GM12864 (cell line): ENCODE data around the gene ERICH4.
"Not testable (repeated sequence)": the region's sequence is repeated elsewhere in the genome, so short reads cannot be mapped to it uniquely, and the experiment has no call there.

Experiments used
- DNase-seq: peaks from one replicate; pipeline ENCODE4 v3.0.0-alpha.2; 2011; ENCODE audit warnings: low read depth
- H3K4me3 ChIP-seq: 2 replicates; pipeline ENCODE4 v1.5.1; 2011; ENCODE audit warnings: mild to moderate bottlenecking, low read depth, low read length, control low read depth
- CTCF ChIP-seq: IDR thresholded peaks from 2 replicates; pipeline ENCODE4 v1.5.1; 2011; ENCODE audit warnings: low read depth, mild to moderate bottlenecking, moderate library complexity, low read length, control low read depth, inconsistent platforms; ENCODE audit errors: missing control alignments

Gene ERICH4

GRCh38 chr19:41479757-41480191, 36.8 kb downstream of the ERICH4 start:
- no peak for TF ChIP-seq CTCF
- no peak for DNase-seq
- H3K4me3 ChIP-seq: no peak overlapping the region

DNA sequence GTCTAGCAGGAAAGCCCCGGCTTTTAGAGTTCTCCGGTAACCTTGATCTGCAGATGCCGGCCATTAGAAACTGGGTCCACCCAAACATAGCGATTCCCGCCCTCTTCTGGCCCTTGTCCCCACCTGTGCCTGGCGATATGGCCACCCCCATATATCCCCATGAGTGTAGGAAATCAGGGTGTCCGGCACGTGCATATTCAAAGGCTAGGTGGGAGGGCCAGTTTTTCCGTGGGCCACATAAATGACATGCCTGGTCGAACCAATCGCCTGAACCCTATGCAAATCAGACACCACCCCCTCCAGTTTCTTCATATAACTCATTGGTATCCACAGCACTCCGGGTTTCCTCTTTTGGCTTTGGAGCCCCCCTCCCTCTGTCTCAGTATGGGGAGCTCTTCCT, 37.4 kb downstream of the ERICH4 start:
- DNase-seq: no peak
- no peak for TF ChIP-seq CTCF
- H3K4me3 ChIP-seq: no peak overlapping the region

DNA sequence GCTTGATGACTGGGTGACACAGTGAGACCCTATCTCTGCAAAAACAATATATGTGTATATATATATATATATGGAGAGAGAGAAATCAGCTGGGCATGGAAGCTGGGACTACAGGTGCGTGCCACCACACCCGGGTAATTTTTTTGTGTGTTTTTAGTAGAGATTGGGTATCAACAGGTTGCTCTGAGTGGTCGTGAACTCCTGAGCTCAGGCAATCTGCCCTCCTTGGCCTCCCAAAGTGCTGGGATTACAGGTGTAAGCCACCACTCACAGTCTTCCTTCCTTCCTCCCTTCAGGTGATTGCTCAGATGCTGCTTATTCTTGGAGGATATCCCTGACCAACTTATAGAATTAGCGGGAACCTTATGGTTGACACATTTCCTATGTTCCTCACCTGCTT, 41.9 kb downstream of the ERICH4 start:
- TF ChIP-seq CTCF: no peak
- no peak for DNase-seq
- no peak overlapping the region for H3K4me3 ChIP-seq

DNA sequence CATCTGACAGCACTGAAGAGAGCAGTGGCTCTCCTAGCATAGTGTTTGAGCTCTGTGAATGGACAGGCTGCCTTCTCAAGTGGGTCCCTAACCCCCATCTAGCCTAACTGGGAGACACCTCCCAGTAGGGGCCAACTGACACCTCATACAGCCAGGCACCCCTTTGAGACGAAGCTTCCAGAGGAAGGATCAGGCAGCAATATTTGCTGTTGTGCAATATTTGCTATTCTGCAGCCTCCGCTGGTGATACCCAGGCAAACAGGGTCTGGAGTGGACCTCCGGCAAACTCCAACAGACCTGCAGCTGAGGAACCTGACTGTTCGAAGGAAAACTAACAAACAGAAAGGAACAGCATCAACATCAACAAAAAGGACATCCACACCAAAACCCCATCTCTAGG, 44.0 kb downstream of the ERICH4 start:
- not testable (repeated sequence) for H3K4me3 ChIP-seq, DNase-seq

DNA sequence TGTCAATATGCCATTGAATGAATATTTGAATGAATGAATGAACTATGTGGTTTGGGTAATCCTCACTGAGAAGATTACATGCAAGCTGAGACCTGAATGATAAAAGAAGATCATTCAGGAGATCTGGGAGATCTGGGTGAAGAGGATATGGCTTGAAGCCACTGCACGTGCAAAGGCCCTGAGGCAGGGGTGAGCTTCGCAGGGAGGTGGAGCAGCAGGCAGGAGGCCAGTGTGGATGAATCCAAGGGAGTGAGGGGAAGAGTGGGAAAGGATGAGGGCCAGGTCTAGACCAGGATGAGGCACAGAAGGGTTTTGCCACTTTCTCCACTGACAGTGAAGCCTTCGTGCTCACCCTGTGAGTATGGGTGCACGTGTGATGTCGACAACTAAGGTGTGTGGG, 49.9 kb downstream of the ERICH4 start:
- H3K4me3 ChIP-seq: no peak overlapping the region
- no peak for DNase-seq
- no peak for TF ChIP-seq CTCF
